Loucy (cell line): Measurements from ENCODE around the gene TBC1D26.
"Not testable (repeated sequence)": the region's sequence is repeated elsewhere in the genome, so short reads cannot be mapped to it uniquely, and the experiment has no call there.

Experiments
- CTCF ChIP-seq: fragments of 200-600 bp; sonication (generic); conservative IDR thresholded peaks from 2 replicates; pipeline ENCODE4 v1.5.1; 2014; ENCODE audit warnings: mild to moderate bottlenecking, antibody characterized with exemption, low read length
- EZH2phosphoT487 ChIP-seq: fragments of 200-600 bp; IDR thresholded peaks from 2 replicates; pipeline ENCODE4 v1.6.1; 2018; ENCODE audit warnings: antibody characterized with exemption, mild to moderate bottlenecking, moderate library complexity, borderline replicate concordance

GRCh38 chr17:15770679-15771078 is 38.6 kb downstream of the TBC1D26 start:
- not testable (repeated sequence) for TF ChIP-seq CTCF, EZH2phosphoT487
